ENCODE data around the gene AJAP1.

The AJAP1 gene

DNA sequence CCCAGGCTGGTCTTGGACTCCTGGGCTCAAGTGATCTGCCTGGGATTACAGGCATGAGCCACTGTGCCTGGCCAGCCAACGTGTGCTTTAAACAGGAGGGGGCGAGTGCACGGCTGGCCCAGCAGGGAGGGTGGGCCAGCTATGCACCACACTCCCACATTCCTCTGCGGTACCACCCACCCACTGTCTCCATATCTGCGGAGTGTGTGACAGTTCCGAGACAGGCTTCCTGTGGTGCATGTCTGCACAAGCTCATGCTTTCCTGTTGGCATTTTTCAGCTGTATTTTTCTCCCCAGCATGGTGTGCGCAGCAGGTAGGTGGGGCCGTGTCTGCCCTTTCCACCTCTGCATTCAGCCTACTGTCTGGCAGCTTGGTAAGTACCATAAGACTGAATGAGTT is 183.3 kb downstream of the AJAP1 start:
- no peak overlapping the region for H3K4me3 ChIP-seq (ENCODE audit: low read length)
- no peak for DNase-seq (ENCODE audit: low read depth)
- TF ChIP-seq, protein P1, sequence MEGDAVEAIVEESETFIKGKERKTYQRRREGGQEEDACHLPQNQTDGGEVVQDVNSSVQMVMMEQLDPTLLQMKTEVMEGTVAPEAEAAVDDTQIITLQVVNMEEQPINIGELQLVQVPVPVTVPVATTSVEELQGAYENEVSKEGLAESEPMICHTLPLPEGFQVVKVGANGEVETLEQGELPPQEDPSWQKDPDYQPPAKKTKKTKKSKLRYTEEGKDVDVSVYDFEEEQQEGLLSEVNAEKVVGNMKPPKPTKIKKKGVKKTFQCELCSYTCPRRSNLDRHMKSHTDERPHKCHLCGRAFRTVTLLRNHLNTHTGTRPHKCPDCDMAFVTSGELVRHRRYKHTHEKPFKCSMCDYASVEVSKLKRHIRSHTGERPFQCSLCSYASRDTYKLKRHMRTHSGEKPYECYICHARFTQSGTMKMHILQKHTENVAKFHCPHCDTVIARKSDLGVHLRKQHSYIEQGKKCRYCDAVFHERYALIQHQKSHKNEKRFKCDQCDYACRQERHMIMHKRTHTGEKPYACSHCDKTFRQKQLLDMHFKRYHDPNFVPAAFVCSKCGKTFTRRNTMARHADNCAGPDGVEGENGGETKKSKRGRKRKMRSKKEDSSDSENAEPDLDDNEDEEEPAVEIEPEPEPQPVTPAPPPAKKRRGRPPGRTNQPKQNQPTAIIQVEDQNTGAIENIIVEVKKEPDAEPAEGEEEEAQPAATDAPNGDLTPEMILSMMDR (conservative IDR thresholded peaks at IDR 0.05; ENCODE audit: low read length), result no peak

- TF ChIP-seq, protein P1 (conservative IDR thresholded peaks at IDR 0.05; ENCODE audit: low read length), result no peak
- no peak for DNase-seq (ENCODE audit: low read depth)
- H3K4me3 ChIP-seq (ENCODE audit: low read length), result no peak overlapping the region
These were observed 183.8 kb downstream of the AJAP1 start for GRCh38 chr1:4838231-4838630.
